Measurements from ENCODE around the gene RASAL2.

- TF ChIP-seq CTCF (IDR thresholded peaks at IDR 0.05) (no peak), POLR2A (IDR thresholded peaks at IDR 0.05) (no peak), EP300 (IDR thresholded peaks at IDR 0.05) (no peak)
Measured at GRCh38 chr1:178417858-178418257, 324.0 kb downstream of the RASAL2 start.

Data from suprapubic skin (tissue), 3 donors.